ENCODE measurements around the gene WBP1L.

DNA sequence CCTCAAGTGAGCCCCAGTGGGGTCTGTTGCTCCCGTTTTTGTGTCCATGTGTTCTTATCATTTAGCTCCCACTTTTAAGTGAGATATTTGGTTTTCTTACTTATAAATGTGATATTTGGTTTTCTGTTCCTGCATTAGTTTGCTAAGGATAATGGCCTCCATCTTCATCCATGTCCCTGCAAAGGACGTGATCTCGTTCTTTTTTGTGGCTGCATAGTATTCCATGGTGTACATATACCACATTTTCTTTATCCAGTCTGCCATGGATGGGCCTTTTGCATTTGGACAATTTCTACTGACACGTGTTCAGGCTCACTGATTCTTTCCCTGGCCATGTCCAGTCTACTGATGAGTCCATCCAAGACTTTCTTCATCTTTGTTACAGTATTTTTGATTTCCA is 19.8 kb upstream of the WBP1L start:
- TF ChIP-seq POLR2A (IDR thresholded peaks at IDR 0.05) (no peak), CTCF (IDR thresholded peaks at IDR 0.05) (no peak)

All from tibial nerve (tissue), 3 donors.